ENCODE data around the gene ADGRE3.

The ADGRE3 gene

GRCh38 chr19:14654786-14655560, 19.7 kb downstream of the ADGRE3 start:
- CTCF ChIA-PET, result interaction anchor here (0.6 kb wide), 1 partner anchor 128 kb away, joined by 3 read pairs; no protein-coding TSS in a partner anchor
- no peak for DNase-seq (ENCODE audit: low spot score)
- H3K27ac ChIP-seq, result no peak overlapping the region
- no peak for TF ChIP-seq CTCF (conservative IDR thresholded peaks at IDR 0.05; ENCODE audit: low read depth)
- POLR2A ChIA-PET (ENCODE audit: low non-redundant PET), result no interaction called here

GRCh38 chr19:14650161-14650560, 24.5 kb downstream of the ADGRE3 start:
- CTCF ChIA-PET, result interaction anchor here (0.6 kb wide), 1 partner anchor 13 kb away, joined by 3 read pairs; no protein-coding TSS in a partner anchor
- no peak for DNase-seq (ENCODE audit: low spot score)
- no peak for TF ChIP-seq CTCF (conservative IDR thresholded peaks at IDR 0.05; ENCODE audit: low read depth)
- POLR2A ChIA-PET (ENCODE audit: low non-redundant PET), result no interaction called here
- H3K27ac ChIP-seq, result no peak overlapping the region

- POLR2A ChIA-PET (ENCODE audit: low non-redundant PET), result no interaction called here
- TF ChIP-seq CTCF (conservative IDR thresholded peaks at IDR 0.05; ENCODE audit: low read depth), result no peak
- H3K27ac ChIP-seq, result no peak overlapping the region
- DNase-seq (ENCODE audit: low spot score), result no peak
- CTCF ChIA-PET, result no interaction called here
Measured at GRCh38 chr19:14649020-14649419, 25.6 kb downstream of the ADGRE3 start.

GRCh38 chr19:14648506-14648905, 26.1 kb downstream of the ADGRE3 start:
- no peak for TF ChIP-seq CTCF (conservative IDR thresholded peaks at IDR 0.05; ENCODE audit: low read depth)
- CTCF ChIA-PET, result no interaction called here
- DNase-seq (ENCODE audit: low spot score), result no peak
- H3K27ac ChIP-seq, result no peak overlapping the region
- POLR2A ChIA-PET (ENCODE audit: low non-redundant PET), result no interaction called here

- H3K27ac ChIP-seq, result no peak overlapping the region
- DNase-seq (ENCODE audit: low spot score), result no peak
- ChIA-PET CTCF (no interaction called here), POLR2A (ENCODE audit: low non-redundant PET) (no interaction called here)
- TF ChIP-seq CTCF (conservative IDR thresholded peaks at IDR 0.05; ENCODE audit: low read depth), result no peak
Measured at GRCh38 chr19:14639536-14640277, 34.9 kb downstream of the ADGRE3 start.

GRCh38 chr19:14632286-14632685, 42.4 kb downstream of the ADGRE3 start:
- TF ChIP-seq CTCF (conservative IDR thresholded peaks at IDR 0.05; ENCODE audit: low read depth), result no peak
- no peak overlapping the region for H3K27ac ChIP-seq
- ChIA-PET POLR2A (ENCODE audit: low non-redundant PET) (no interaction called here), CTCF (interaction anchor here (0.6 kb wide), 1 partner anchor 78 kb away, joined by 3 read pairs; no protein-coding TSS in a partner anchor)
- DNase-seq (ENCODE audit: low spot score), result peak; percentile 81

Measured in RWPE1 (cell line).